Stimulated activated CD8-positive, alpha-beta memory T cell treated with anti-CD3 and anti-CD28 coated beads, Interleukin-4, amount 100 ng/mL, for 4 hours (primary cell): ENCODE measurements around the gene SLC12A7.
"Not testable (repeated sequence)": the region's sequence is repeated elsewhere in the genome, so short reads cannot be mapped to it uniquely, and the experiment has no call there.

ENCODE experiments used
- DNase-seq, 2 donors: peaks; one replicate each; pipeline ENCODE4 v3.0.0-alpha.2; 2020; ENCODE audit warnings: low read depth in 2 of 2, low spot score in 1 of 2

SLC12A7 gene

GRCh38 chr5:1065143-1065750, 46.6 kb downstream of the SLC12A7 start:
- DNase-seq: no peak

GRCh38 chr5:1064383-1065142, 47.3 kb downstream of the SLC12A7 start:
- DNase-seq: no peak

GRCh38 chr5:1063661-1064382, 48.0 kb downstream of the SLC12A7 start:
- no peak for DNase-seq

- DNase-seq: no peak
Measured at GRCh38 chr5:1062761-1063568, 48.9 kb downstream of the SLC12A7 start.

- no peak for DNase-seq
Measured at GRCh38 chr5:1061916-1062315, 49.9 kb downstream of the SLC12A7 start.

- DNase-seq: not testable (repeated sequence)
Measured at GRCh38 chr5:1061292-1061691, 50.6 kb downstream of the SLC12A7 start.

- DNase-seq: no peak
Measured at GRCh38 chr5:1060535-1060981, 51.3 kb downstream of the SLC12A7 start.

- no peak for DNase-seq
Measured at GRCh38 chr5:1059884-1060263, 52.0 kb downstream of the SLC12A7 start.

GRCh38 chr5:1058988-1059883, 52.6 kb downstream of the SLC12A7 start:
- DNase-seq: no peak

GRCh38 chr5:1058083-1058945, 53.5 kb downstream of the SLC12A7 start:
- DNase-seq: no peak

GRCh38 chr5:1057485-1058082, 54.3 kb downstream of the SLC12A7 start:
- DNase-seq: no peak

GRCh38 chr5:1056611-1057484, 55.0 kb downstream of the SLC12A7 start:
- no peak for DNase-seq

- DNase-seq: no peak
Measured at GRCh38 chr5:1055896-1056610, 55.8 kb downstream of the SLC12A7 start.

- no peak for DNase-seq
Measured at GRCh38 chr5:1054799-1055775, 56.8 kb downstream of the SLC12A7 start.

GRCh38 chr5:1054018-1054798, 57.7 kb downstream of the SLC12A7 start:
- no peak for DNase-seq
